Activated CD4-positive, alpha-beta memory T cell treated with anti-CD3 and anti-CD28 coated beads, Interleukin-2, amount 10 ng/mL, durations not matched to agents 7 days and 5 days (primary cell): Measurements from ENCODE around the gene REL. TPM values are rescaled to one million over a fixed set of nuclear protein-coding genes. Genes with fewer than 3 reads are reported as not detected.
"Not testable (repeated sequence)": the region's sequence is repeated elsewhere in the genome, so short reads cannot be mapped to it uniquely, and the experiment has no call there.

ENCODE experiments used
- CTCF ChIA-PET: fragments of 350-600 bp; sonication (Branson Sonifier 250); formaldehyde crosslinking; loops from one replicate; lab custom pipeline; 2021; ENCODE audit warnings: antibody characterized with exemption, inconsistent platforms; lab: Charles Lee
- POLR2A ChIA-PET: fragments of 350-600 bp; sonication (Branson Sonifier 250); formaldehyde crosslinking; loops from one replicate; lab custom pipeline; 2021; ENCODE audit warnings: antibody characterized with exemption; lab: Charles Lee
- DNase-seq: peaks from one replicate; pipeline ENCODE4 v3.0.0-alpha.2; 2020
- H3K27ac Mint-ChIP-seq: one replicate; pipeline ENCODE4 v1.8.0; 2021; ENCODE audit warnings: mild to moderate bottlenecking, mixed read lengths
- H3K27me3 Mint-ChIP-seq: one replicate; pipeline ENCODE4 v1.8.0; 2021; ENCODE audit warnings: mixed read lengths
- H3K36me3 Mint-ChIP-seq: one replicate; pipeline ENCODE4 v1.8.0; 2021; ENCODE audit warnings: low read depth, mixed read lengths
- H3K4me1 Mint-ChIP-seq: one replicate; pipeline ENCODE4 v1.8.0; 2021; ENCODE audit warnings: mixed read lengths
- H3K4me3 Mint-ChIP-seq: one replicate; pipeline ENCODE4 v1.8.0; 2021; ENCODE audit warnings: mild to moderate bottlenecking, mixed read lengths
- H3K9me3 Mint-ChIP-seq: one replicate; pipeline ENCODE4 v1.8.0; 2021; ENCODE audit warnings: mixed read lengths
- total RNA-seq, 2 experiments: library from RNA; stranded (reverse); gene quantifications; one replicate each; pipeline ENCODE4 v1.2.3, GENCODE V29; 2021

The REL gene
- total RNA-seq, 2 experiments from 2014 or later: 22.9 to 24.0 TPM

DNA sequence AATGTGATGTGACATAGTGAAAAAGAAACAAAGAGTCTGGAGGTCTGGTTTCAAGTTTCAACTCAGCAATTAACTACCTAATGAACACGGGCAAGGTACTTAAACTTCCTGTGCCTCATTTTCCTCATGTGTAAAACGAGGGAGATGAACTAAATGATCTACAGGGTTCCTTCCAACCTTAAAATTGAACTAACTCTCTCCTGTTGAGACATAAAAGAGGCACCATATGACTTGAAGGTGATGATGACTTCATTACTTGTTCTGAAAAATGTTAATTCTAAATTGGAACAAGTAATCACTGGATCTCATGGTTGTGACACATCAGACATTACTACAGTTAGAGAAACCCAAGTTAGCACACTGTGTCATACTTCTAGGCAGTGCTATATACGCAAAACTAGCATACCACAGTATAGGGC is 8.9 kb upstream of the REL start:
- no peak overlapping the region for H3K4me3 Mint-ChIP-seq

DNA sequence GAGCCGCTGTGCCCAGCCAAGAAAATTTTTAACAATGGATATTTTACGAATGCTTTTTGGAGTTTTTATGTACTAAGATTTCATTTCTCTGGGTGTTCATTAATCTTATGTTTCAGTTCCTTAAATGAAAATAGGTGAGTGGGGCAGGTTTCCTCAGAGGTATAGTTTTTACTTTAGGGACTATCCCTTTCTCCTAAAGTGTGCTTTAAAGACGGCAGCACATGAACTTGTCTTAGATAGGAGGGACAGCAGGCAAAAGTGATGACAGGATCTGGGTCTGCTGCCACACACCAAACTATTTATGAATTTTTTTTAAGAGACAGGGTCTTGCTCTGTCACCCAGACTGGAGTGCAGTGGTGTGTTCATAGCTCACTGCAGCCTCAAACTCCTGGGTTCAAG is 8.0 kb upstream of the REL start:
- Mint-ChIP-seq H3K27me3 (no peaks in the 10 kb centered on the region), H3K9me3 (no peaks in the 10 kb centered on the region), H3K27ac (no peak overlapping the region), H3K4me3 (no peak overlapping the region), H3K4me1 (peaks cover 15% of the 10 kb centered on the region), H3K36me3 (peaks cover 7% of the 10 kb centered on the region)
- no peak for DNase-seq
- CTCF ChIA-PET: interaction anchor here (0.9 kb wide), 1 partner anchor 164 kb away, joined by 3 read pairs; no protein-coding TSS in a partner anchor
- POLR2A ChIA-PET: interaction anchor here (0.7 kb wide), 1 partner anchor 8 kb away, joined by 3 read pairs; the partner anchor contains the start of gene REL

More for the DNA sequence above, 8.9 kb upstream of the REL start:
- DNase-seq: no peak
- ChIA-PET CTCF (no interaction called here), POLR2A (interaction anchor here (0.7 kb wide), 1 partner anchor 9 kb away, joined by 3 read pairs; the partner anchor contains the start of gene REL)
- Mint-ChIP-seq H3K36me3 (peaks cover 16% of the 10 kb centered on the region), H3K27me3 (no peaks in the 10 kb centered on the region), H3K9me3 (peaks cover 5% of the 10 kb centered on the region), H3K27ac (no peak overlapping the region), H3K4me1 (peaks cover 23% of the 10 kb centered on the region)

DNA sequence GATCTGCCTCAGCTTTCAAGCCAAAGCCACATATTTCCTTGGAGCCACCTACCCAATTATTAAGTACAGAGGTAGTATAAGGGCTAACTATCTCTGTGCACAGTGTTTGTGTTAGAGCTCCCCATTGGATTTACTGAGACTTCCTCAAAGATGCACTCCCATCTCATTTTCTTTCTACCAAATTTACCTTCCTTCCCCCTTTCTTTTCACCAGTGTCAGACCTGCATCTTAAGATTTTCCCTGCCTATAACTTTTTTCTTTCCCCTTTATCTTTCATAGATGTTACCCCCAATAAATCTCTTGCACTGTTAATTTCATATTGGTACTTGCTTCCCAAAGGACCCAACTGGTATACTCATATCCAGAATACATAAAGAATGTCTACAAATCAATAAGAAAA is 5.9 kb upstream of the REL start:
- Mint-ChIP-seq H3K4me3 (no peak overlapping the region), H3K27me3 (peaks cover 3% of the 10 kb centered on the region), H3K27ac (no peak overlapping the region), H3K36me3 (no peaks in the 10 kb centered on the region), H3K4me1 (peaks cover 16% of the 10 kb centered on the region), H3K9me3 (no peaks in the 10 kb centered on the region)
- no peak for DNase-seq
- ChIA-PET POLR2A (no interaction called here), CTCF (no interaction called here)

DNA sequence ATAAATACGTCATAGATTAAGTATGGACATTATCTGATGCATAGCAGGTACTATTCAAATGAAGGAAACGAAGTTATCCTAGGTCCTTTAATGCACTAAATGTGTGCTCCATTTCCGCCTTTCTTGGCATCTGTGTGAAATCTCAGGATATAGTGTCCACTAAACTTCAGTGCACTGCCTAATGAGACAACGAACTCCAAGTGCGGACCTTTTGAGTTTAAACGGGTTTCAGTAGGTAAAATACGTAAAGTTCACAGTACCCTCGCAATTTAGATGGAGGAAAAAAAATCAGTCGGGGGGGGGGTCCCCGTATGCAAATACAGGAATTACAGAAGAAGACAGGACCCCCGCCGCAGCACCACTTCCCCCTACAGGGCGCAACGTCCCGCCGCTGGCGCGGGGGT is 729 bp upstream of the REL start:
- Mint-ChIP-seq H3K9me3 (no peaks in the 10 kb centered on the region), H3K36me3 (peaks cover 4% of the 10 kb centered on the region), H3K4me3 (peak overlapping the region; percentile 95), H3K27me3 (peaks cover 3% of the 10 kb centered on the region), H3K4me1 (peaks cover 21% of the 10 kb centered on the region), H3K27ac (peak overlapping the region; percentile 88)
- ChIA-PET CTCF (interaction anchor here (1.1 to 1.6 kb wide), 2 partner anchors 13 to 173 kb away, joined by 3 to 6 read pairs; no protein-coding TSS in a partner anchor), POLR2A (interaction anchor here (1.0 to 4.5 kb wide), 14 partner anchors 11 to 136 kb away, joined by 3 to 39 read pairs (median 8); partner anchors contain the start of genes PAPOLG, PEX13 and PUS10)
- no peak for DNase-seq

DNA sequence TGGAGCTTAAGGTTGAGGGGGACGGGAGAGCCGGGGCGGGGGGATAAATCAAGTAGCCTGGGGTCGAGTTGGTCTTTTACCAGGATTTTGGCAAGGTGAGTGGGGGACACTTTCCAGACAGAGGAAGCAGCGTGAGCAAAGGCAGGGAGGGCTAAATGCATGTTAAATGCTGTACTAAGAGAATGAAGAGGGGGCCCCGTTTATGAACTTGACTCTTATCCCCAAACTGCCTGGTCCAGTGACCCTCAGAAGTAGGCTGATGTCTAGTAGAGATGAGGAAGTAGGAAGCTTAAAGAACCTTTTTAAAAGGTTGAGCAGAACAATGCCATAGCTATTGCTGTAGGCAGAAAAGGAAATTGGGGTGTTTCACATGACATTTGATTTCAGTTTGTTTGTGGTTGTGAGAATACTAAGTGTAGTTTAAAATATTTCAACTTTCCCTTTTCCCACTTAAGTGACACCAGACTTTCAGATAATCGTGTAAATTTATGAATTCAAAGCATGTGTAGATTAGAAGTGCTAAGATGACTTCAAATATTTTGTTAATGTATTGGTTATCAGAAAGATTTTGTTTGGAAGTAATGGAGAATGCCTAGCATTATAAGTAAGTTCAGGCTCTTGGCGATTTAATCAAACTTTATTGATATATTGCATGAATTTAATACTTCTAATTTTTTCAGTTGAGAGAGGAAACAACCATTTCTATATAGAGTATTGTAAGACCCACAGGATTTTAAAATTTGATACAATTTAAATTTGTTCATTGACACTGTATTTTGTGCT is 1.8 kb downstream of the REL start:
- ChIA-PET POLR2A (interaction anchor here (0.8 to 4.5 kb wide), 14 partner anchors 8 to 295 kb away, joined by 3 to 39 read pairs (median 6); partner anchors contain the start of genes PAPOLG, PEX13 and PUS10), CTCF (interaction anchor here (0.7 to 2.5 kb wide), 5 partner anchors 18 to 123 kb away, joined by 3 to 7 read pairs (median 4); no protein-coding TSS in a partner anchor)
- peak overlapping the region; percentile 96 for H3K27ac Mint-ChIP-seq
- no peaks in the 10 kb centered on the region for H3K9me3 Mint-ChIP-seq
- H3K4me1 Mint-ChIP-seq: peaks cover 38% of the 10 kb centered on the region
- peak overlapping the region; percentile 95 for H3K4me3 Mint-ChIP-seq
- peaks cover 3% of the 10 kb centered on the region for H3K27me3 Mint-ChIP-seq
- peak; percentile 27 for DNase-seq
- peaks cover 7% of the 10 kb centered on the region for H3K36me3 Mint-ChIP-seq

DNA sequence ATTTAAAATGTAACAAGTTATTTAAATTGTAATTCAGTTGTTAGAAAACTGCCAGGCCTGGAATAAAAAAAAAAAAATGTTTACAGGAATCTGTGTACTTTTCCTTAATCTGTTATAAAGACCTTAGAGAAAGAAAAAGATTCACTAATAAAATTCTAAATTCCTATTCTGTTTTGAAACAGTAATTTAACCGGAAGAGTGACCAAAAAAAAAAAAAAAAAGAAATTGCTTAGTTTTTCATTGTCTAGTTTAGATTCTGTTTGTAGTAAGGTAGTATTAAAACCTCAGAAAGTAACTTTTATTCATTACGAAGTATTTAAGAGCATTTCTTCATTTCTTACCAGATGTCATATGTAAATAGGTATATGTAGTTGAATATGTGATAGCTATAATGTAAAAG is 2.5 kb downstream of the REL start:
- POLR2A ChIA-PET: interaction anchor here (1.3 to 4.5 kb wide), 3 partner anchors 16 to 294 kb away, joined by 3 to 39 read pairs (median 19); no protein-coding TSS in a partner anchor
- CTCF ChIA-PET: interaction anchor here (2.5 kb wide), 1 partner anchor 79 kb away, joined by 7 read pairs; no protein-coding TSS in a partner anchor
- Mint-ChIP-seq H3K4me1 (peaks cover 43% of the 10 kb centered on the region), H3K4me3 (peak overlapping the region; percentile 95), H3K27ac (peak overlapping the region; percentile 96), H3K27me3 (peaks cover 3% of the 10 kb centered on the region), H3K9me3 (no peaks in the 10 kb centered on the region), H3K36me3 (peaks cover 9% of the 10 kb centered on the region)
- DNase-seq: no peak

DNA sequence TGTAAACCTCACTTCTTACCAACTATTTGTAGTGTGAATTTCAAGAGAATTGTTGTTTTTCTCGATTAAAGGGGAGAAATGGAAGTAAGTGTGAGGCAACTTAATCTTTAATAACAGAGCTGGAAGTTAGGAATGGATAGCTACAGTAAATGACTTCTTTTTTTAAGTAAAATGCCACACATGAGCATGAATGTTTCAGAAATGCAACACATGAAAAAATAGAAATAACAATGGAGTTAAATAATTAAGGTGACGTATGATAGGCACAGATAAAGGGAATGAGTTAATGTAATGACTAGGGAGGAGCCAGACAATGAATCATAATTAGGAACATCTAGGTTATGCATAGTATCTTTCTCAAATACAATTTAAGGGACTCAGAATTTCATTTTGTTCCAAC is 3.4 kb downstream of the REL start:
- ChIA-PET POLR2A (interaction anchor here (1.3 to 4.5 kb wide), 4 partner anchors 17 to 293 kb away, joined by 3 to 39 read pairs (median 12); partner anchors contain the start of gene PAPOLG), CTCF (interaction anchor here (1.1 to 2.5 kb wide), 3 partner anchors 70 to 109 kb away, joined by 3 to 7 read pairs (median 3); no protein-coding TSS in a partner anchor)
- Mint-ChIP-seq H3K27me3 (peaks cover 2% of the 10 kb centered on the region), H3K27ac (peak overlapping the region; percentile 76), H3K4me3 (peak overlapping the region; percentile 59), H3K36me3 (peaks cover 15% of the 10 kb centered on the region), H3K4me1 (peaks cover 49% of the 10 kb centered on the region), H3K9me3 (no peaks in the 10 kb centered on the region)
- no peak for DNase-seq

DNA sequence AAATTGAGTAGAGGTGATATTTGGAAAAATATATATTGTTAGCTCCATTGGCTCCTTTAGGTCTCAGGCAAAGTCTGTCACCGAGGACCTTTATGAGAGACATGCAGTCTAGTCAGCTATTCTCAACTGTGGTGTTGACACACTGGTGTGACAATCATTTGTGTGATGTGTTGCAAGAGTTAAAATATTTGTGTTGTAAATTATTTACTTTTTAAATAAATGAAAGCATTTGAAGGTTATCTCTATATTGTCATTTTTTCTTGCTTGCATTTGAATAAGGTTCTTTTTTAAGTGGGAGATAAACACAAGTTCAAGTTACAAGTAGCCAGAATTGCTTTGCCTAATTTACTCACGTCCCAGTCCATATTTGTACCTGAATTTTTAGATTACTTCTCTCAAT is 4.3 kb downstream of the REL start:
- no peaks in the 10 kb centered on the region for H3K9me3 Mint-ChIP-seq
- H3K27me3 Mint-ChIP-seq: no peaks in the 10 kb centered on the region
- ChIA-PET CTCF (interaction anchor here (1.1 to 2.5 kb wide), 3 partner anchors 71 to 108 kb away, joined by 3 to 7 read pairs (median 3); no protein-coding TSS in a partner anchor), POLR2A (interaction anchor here (1.7 kb wide), 1 partner anchor 130 kb away, joined by 4 read pairs; the partner anchor contains the start of gene PAPOLG)
- peak overlapping the region; percentile 76 for H3K27ac Mint-ChIP-seq
- peaks cover 52% of the 10 kb centered on the region for H3K4me1 Mint-ChIP-seq
- DNase-seq: no peak
- H3K36me3 Mint-ChIP-seq: peaks cover 22% of the 10 kb centered on the region
- H3K4me3 Mint-ChIP-seq: peak overlapping the region; percentile 55

DNA sequence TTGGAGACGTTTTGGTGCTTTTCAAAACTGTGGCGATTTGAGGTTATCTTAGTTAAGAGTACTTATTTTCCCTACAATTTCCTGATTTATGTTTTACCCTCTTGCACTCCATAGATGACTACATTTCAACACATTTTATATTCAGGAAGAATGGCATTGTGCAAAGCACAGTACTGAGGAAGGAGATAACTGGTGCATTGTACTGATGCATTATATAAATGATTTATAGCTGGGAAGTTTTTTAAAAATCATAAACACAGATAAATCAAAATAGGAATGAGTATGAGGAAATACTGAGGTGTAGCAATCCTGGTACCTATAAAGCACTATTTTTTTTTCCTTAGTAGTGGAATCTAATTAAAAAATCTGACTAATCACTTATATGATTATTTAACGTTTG is 5.6 kb downstream of the REL start:
- Mint-ChIP-seq H3K36me3 (peaks cover 29% of the 10 kb centered on the region), H3K4me3 (no peak overlapping the region), H3K9me3 (no peaks in the 10 kb centered on the region), H3K27me3 (no peaks in the 10 kb centered on the region), H3K4me1 (peaks cover 57% of the 10 kb centered on the region), H3K27ac (no peak overlapping the region)
- ChIA-PET CTCF (interaction anchor here (0.7 to 2.0 kb wide), 3 partner anchors 17 to 112 kb away, joined by 3 to 5 read pairs (median 3); no protein-coding TSS in a partner anchor), POLR2A (interaction anchor here (0.9 kb wide), 1 partner anchor 13 kb away, joined by 3 read pairs; no protein-coding TSS in a partner anchor)
- DNase-seq: no peak

DNA sequence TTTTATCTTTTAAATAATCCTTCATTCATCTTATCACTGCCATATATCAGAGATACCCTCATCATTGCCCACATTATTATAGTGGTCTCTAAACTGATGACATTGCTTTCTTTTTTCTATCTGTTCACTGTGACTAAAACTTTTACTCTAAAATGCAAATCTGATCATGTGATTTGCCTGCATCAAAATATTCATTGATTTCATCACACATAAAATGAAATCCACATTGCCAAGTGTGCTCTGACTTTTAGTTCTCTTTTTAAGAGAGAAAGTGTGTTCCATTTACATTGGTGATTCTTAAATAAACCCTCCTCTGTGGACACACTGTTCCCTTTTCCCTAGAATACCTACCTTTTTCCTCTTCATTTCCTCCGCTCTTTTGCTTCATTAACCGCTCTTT is 7.5 kb downstream of the REL start:
- Mint-ChIP-seq H3K27me3 (no peaks in the 10 kb centered on the region), H3K4me1 (peaks cover 52% of the 10 kb centered on the region), H3K27ac (no peak overlapping the region), H3K36me3 (peaks cover 32% of the 10 kb centered on the region), H3K4me3 (no peak overlapping the region), H3K9me3 (no peaks in the 10 kb centered on the region)
- CTCF ChIA-PET: no interaction called here
- POLR2A ChIA-PET: no interaction called here
- no peak for DNase-seq

DNA sequence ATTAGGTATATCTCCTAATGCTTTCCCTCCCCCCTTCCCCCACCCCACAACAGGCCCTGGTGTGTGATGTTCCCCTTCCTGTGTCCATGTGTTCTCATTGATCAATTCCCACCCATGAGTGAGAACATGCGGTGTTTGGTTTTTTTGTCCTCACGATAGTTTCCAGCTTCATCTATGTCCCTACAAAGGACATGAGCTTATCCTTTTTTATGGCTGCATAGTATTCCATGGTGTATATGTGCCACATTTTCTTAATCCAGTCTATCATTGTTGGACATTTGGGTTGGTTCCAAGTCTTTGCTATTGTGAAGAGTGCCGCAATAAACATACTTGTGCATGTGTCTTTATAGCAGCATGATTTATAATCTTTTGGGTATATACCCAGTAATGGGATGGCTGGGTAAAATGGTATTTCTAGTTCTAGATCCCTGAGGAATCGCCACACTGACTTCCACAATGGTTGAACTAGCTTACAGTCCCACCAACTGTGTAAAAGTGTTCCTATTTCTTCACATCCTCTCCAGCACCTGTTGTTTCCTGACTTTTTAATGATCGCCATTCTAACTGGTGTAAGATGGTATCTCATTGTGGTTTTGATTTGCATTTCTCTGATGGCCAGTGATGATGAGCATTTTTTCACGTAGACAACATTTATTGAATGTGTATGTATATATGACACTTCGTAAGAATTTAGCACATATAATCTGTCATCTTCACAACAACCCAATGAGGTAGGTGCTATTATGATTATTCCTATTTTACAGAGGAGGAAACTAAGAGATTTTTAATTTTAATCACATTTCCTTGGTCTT is 8.4 kb downstream of the REL start:
- CTCF ChIA-PET: interaction anchor here (1.3 kb wide), 1 partner anchor 109 kb away, joined by 3 read pairs; no protein-coding TSS in a partner anchor
- H3K9me3 Mint-ChIP-seq, H3K27me3 Mint-ChIP-seq, DNase-seq, H3K27ac Mint-ChIP-seq, POLR2A ChIA-PET, H3K4me3 Mint-ChIP-seq: not testable (repeated sequence)
- Mint-ChIP-seq H3K36me3 (peaks cover 38% of the 10 kb centered on the region), H3K4me1 (peaks cover 49% of the 10 kb centered on the region)

DNA sequence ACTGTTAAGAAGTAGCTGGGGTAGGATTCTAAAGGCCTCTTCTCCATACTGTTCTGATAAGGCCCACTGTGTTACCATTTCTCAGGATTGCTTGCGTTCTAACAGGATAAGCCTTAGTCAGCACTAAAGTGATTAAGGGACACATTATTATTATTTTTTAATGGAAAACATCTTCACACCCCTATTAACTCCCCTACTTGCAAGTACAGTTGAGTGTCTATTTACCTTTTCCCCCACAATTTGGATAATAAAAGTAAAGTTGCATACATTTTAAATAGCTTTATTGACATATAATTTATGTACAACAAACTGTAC is 9.0 kb downstream of the REL start:
- peaks cover 41% of the 10 kb centered on the region for H3K36me3 Mint-ChIP-seq
- ChIA-PET CTCF (interaction anchor here (1.3 kb wide), 1 partner anchor 109 kb away, joined by 3 read pairs; no protein-coding TSS in a partner anchor), POLR2A (no interaction called here)
- H3K27me3 Mint-ChIP-seq: no peaks in the 10 kb centered on the region
- no peak overlapping the region for H3K27ac Mint-ChIP-seq
- H3K4me1 Mint-ChIP-seq: peaks cover 43% of the 10 kb centered on the region
- no peak overlapping the region for H3K4me3 Mint-ChIP-seq
- H3K9me3 Mint-ChIP-seq: no peaks in the 10 kb centered on the region
- no peak for DNase-seq
